Cerebellar nuclear complex (tissue), 1 donor: ENCODE data around the gene RAB30.

Experiments
- DNase-seq, 2 experiments: peaks; one replicate each; lab custom pipeline; 2025; lab: John Stamatoyannopoulos, UW

The RAB30 gene

GRCh38 chr11:83070731-83071566, 748 bp downstream of the RAB30 start:
- no peak for DNase-seq

- no peak for DNase-seq
These were observed 1.5 kb downstream of the RAB30 start for GRCh38 chr11:83070044-83070701.

GRCh38 chr11:83069441-83070043, 2.2 kb downstream of the RAB30 start:
- DNase-seq = no peak

GRCh38 chr11:83068568-83068967, 3.1 kb downstream of the RAB30 start:
- DNase-seq = no peak

GRCh38 chr11:83064011-83064410, 7.7 kb downstream of the RAB30 start:
- DNase-seq = no peak

- no peak for DNase-seq
These were observed 8.5 kb downstream of the RAB30 start for GRCh38 chr11:83063073-83063754.

GRCh38 chr11:83061883-83062282, 9.8 kb downstream of the RAB30 start:
- DNase-seq = no peak

- DNase-seq = no peak
These were observed 10.7 kb downstream of the RAB30 start for GRCh38 chr11:83060965-83061364.

GRCh38 chr11:83057721-83058120, 14.0 kb downstream of the RAB30 start:
- DNase-seq = no peak

- no peak for DNase-seq
These were observed 15.1 kb downstream of the RAB30 start for GRCh38 chr11:83056611-83057010.

GRCh38 chr11:83056204-83056603, 15.5 kb downstream of the RAB30 start:
- no peak for DNase-seq

- no peak for DNase-seq
These were observed 16.8 kb downstream of the RAB30 start for GRCh38 chr11:83054904-83055380.

- DNase-seq = no peak
These were observed 17.7 kb downstream of the RAB30 start for GRCh38 chr11:83054001-83054400.

GRCh38 chr11:83051760-83052671, 19.7 kb downstream of the RAB30 start:
- DNase-seq = peak in 1 of 2 experiments; percentile 13

GRCh38 chr11:83047515-83048225, 24.0 kb downstream of the RAB30 start:
- DNase-seq = no peak

GRCh38 chr11:83046621-83047172, 25.0 kb downstream of the RAB30 start:
- no peak for DNase-seq

- DNase-seq = no peak
These were observed 26.6 kb downstream of the RAB30 start for GRCh38 chr11:83044958-83045712.

- DNase-seq = no peak
These were observed 28.6 kb downstream of the RAB30 start for GRCh38 chr11:83042964-83043711.

GRCh38 chr11:83041126-83041525, 30.6 kb downstream of the RAB30 start:
- DNase-seq = no peak
